Measurements from ENCODE around the gene PMAIP1.

- TF ChIP-seq SUZ12 (IDR thresholded peaks at IDR 0.05) = no peak
- TF ChIP-seq BHLHE40 (IDR thresholded peaks at IDR 0.05; ENCODE audit: borderline replicate concordance) = no peak
- no peak for TF ChIP-seq LEF1 (IDR thresholded peaks at IDR 0.05; ENCODE audit: borderline replicate concordance)
- TF ChIP-seq PKNOX1 (IDR thresholded peaks at IDR 0.05) = no peak
- no peak for TF ChIP-seq CTBP1 (IDR thresholded peaks at IDR 0.05; ENCODE audit: borderline replicate concordance)
- no peak for TF ChIP-seq FOXK2 (IDR thresholded peaks at IDR 0.05)
- TF ChIP-seq SP1 (IDR thresholded peaks at IDR 0.05) = no peak
- TF ChIP-seq NFRKB (IDR thresholded peaks at IDR 0.05) = no peak
- TF ChIP-seq ELF4 (IDR thresholded peaks at IDR 0.05) = no peak
Measured at GRCh38 chr18:59909289-59910036, 9.7 kb downstream of the PMAIP1 start.
